GM19025 (cell line): ENCODE measurements around the gene CPTP.
"Not testable (repeated sequence)": the region's sequence is repeated elsewhere in the genome, so short reads cannot be mapped to it uniquely, and the experiment has no call there.

ENCODE experiments used
- ATAC-seq: cut with Tn5 transposase; IDR thresholded peaks from one replicate; pipeline ENCODE4 v1.9.1; 2021; ENCODE audit warnings: mild to moderate bottlenecking, low read depth, moderate library complexity; ENCODE audit not compliant: unreplicated experiment

CPTP gene

GRCh38 chr1:1359664-1360468 lies 35.3 kb downstream of the CPTP start:
- no peak for ATAC-seq

DNA sequence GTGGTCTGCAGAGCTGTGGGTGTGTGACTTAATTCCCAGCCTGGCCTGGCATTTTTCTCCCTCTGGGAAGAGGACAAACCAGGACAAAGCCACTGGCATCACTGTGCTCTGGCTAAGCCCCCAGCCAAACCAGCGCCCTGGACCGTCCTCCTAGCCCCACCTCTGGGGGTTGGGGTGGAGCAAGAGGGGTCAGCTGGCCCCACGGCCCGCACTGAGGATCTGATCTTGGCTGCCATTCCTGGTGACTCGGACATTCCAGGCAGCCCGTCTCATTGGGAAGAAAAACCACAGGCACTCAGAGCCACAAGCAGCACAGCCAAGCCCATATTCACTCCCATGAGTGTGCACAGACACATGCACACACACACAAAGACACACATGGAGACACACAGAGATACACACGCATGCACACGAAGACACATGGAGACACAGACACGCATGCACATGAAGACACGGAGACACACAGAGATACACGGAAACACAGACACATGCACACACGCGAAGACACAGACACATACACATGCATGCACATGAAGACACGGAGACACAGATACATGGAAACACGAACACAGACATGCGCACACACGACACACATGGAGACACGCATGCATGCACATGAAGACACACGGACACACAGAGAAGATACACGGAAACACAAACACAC lies 36.0 kb downstream of the CPTP start:
- no peak for ATAC-seq

GRCh38 chr1:1361233-1361981 lies 36.8 kb downstream of the CPTP start:
- ATAC-seq, result no peak

DNA sequence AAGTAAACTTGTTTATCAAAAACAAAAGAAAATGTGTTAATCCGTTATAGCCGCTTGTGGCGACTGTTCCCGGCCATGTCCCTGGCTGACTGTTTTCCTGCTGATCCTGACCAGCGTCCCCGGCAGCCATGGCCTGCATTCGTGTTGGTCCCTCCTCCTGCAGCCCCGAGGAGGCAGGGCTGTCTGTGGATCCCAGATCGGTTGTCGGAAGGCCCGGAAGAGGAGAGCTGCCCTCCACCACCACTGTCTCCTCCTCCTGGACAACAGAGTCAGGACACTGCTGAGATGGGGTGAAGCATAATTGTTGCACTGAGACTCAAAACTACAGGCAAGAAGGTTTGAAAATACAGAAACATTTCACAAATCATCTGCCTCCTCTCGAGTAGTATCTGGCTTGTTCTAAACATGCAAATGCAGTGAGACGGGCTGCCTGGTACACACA lies 37.4 kb downstream of the CPTP start:
- no peak for ATAC-seq

GRCh38 chr1:1364266-1364665 lies 39.7 kb downstream of the CPTP start:
- ATAC-seq, result no peak

DNA sequence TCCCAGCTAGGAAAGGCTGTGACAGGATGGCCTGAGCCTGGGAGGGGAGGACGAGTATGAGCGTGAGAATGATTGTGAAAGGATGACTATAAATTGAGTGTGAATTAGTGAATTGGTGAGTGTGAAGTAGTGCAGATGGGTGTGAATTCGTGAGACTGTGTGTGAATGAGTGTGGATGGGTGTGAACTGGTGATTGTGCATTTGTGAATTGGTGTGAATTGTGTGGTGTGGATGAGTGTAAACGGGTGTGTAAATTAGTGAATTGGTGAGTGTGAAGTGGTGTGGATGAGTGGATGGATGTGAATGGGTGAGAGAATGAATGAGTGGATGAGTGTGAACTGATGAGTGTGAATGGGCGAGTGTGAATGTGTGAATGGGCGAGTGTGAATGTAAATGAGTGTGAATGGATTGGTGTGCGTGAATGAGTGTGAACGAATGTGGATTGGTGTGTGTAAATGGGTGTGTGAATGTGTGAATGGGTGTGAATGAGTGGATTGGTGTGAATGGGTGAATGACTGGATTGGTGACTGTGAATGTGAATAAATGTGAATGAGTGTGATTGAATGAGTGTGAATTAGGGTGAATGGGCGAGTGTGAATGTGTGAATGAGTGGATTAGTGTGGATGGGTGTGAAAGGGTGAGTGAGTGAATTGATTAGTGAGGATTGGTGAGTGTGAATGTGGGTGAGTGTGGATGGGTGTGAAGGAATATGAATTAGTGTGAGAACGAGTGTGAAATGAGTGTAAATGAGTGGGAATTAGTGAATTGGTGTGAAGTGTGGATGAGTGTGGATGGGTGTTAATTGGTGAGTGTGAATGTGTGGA lies 41.5 kb downstream of the CPTP start:
- no peak for ATAC-seq

DNA sequence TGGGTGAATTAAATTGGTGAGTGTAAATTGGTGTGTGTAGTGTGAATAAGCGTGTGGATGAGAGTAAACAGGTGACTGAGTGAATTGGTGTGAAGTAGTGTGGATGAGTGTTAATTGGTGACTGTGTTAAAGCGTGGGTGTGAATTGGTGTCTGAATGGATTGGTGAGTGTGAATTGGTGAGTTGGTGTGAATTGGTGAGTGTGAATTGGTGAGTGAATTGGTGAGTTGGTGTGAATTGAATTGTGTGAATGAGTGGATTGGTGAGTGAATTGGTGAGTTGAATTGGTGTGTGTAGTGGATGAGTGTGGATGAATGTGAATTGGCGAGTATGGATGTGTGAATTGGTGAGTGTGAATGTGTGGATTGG lies 42.1 kb downstream of the CPTP start:
- ATAC-seq, result no peak

- no peak for ATAC-seq
These were observed 42.7 kb downstream of the CPTP start for GRCh38 chr1:1367315-1367714.

- not testable (repeated sequence) for ATAC-seq
These were observed 45.5 kb downstream of the CPTP start for GRCh38 chr1:1370094-1370493.

GRCh38 chr1:1370771-1371300 lies 46.2 kb downstream of the CPTP start:
- ATAC-seq, result no peak

DNA sequence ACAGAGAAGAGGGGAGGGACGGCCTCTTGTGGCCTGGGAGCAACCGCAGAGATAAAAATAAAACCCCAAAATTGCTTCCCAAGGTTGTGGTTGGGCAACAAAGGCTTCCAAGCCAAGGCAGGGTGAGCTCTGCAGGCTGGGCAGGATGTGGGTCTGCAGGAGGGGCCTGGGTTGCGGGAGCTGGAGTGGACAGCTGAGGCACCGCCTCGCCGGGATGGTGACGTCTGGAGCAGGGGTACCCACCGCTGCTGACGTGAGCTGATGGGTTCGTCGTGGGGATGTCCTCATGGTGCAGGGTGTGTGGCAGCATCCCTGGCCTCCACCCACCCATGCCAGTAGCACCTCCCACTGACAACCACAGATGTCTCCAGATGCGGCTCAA lies 46.8 kb downstream of the CPTP start:
- no peak for ATAC-seq

DNA sequence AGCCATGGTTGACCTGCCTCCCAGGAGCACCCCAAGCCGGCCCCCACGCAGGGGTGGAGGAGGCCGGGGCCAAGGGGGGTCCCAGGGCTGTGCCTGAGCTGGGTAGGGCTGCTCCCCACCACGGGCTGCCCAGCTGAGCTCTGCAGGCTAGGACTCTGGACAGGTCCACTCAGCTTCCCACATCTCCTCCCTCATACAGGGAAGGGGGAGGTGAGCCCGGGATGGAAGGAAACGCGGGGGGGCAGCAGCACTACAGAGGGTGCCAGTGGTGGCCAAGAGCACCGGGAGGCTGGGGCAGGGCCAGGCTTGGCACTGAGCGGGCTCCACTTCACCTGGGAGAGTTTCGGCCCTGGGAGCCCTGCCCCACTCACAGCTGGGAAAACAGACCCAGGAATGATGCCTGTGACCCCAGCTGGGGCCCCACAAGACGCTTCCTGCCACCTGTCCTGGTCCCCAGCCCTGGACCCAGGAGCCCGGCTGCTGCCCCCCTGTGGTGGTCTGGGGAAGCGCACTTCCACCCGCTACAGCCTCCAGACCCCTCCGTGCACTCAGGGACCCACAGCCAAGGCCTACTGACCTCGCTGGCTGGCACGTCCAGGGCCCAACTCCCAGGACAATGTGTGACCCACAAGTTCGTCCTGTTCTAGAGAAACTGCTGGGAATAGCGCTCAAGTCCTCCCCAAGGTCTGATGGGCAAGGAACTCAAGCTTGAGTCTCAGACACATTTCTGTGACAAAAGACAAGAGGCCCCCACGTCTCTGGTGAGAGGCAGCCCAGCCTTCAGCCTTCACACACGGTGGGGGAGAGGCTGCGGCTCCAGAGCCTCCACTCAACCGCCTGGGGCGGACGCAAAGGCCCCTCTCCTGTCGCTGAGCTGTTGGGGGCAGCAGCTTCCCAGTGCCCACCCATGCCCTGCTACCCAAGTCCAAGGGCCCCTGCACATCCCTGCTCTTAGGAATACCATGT lies 47.4 kb downstream of the CPTP start:
- no peak for ATAC-seq

DNA sequence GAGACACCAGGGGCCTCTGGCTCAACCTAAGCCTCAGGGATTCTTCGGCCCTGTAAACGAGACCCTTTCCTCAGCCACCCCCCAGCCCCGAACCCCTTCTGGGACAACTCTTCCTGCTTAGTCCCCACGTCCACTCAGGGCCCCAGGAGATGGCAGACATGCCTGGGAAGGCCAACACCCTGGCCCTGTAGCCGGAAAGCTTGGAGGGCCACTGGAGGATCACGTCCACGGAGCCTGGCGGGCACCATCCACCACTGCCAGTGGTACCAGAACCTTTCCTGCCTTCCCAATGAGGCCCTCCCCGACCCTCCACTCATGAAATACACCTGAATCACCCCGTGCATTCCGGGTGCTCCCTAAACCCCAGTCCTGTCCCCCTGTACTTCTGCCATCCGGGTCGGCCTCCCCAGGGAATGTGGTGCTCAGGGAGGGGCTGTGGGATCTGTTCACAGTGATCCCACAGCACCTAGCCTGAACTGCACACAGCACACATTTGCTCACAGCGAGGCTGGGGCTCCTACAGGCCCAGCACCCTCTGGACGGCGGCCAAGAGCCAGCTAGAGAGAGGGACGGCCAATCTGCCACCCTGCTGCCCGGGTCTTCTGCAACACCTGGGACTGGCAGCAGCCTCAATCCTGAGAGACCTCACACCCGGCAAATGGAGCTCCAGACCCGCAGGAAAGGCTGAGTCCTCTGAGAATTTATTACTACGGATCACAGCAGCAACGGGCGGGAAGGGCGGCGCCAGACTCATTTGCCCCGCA lies 48.6 kb downstream of the CPTP start:
- ATAC-seq, result no peak

DNA sequence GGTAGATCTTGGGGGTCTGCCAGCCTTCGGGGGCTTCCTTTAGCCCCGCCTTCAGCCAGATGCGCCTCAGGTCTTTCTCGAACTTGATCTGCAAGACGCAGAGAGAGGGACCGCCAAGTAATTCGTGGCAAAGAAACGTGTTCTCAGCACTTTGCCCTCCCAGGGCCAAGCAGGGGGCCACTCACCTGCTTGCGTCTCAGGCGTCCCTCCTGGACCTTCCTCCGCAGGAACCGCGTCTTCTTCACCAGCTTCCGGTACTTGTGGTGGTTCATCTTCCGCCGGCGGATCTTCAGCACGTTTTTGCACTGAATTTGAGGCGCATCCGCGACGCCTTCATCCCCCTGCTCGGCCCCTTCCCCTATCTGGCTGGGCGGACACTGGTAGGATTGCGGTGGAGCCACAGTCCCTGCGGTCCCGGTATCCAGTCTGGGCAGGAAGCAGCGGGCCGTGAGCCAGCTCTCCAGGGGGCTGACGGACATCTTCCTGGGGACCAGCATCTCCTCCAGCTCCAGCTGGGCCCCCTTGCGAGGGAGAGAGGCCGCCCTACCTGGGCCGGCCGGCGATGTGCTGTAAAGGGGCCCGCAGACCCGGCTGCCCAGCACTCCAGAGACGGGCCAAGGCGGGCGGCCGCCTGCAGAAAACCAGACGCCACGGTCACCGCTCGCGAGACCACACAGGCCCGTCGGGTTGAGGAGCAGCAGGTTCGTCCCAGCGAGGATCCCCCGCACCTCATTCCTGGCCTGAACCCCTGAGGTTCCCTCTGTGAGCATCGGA lies 49.4 kb downstream of the CPTP start:
- ATAC-seq, result no peak

GRCh38 chr1:1374589-1374928 lies 50.0 kb downstream of the CPTP start:
- ATAC-seq, result peak; percentile 6

- peak; percentile 83 for ATAC-seq
These were observed 50.5 kb downstream of the CPTP start, which contains the start of gene AURKAIP1 for GRCh38 chr1:1374929-1375662. Gene AURKAIP1, minus strand, starts transcription at chr1:1375207. Its CDS starts 451 bp downstream, at chr1:1374756.
